HepG2 (cell line): Measurements from ENCODE around the gene FNBP1L. TPM values are rescaled to one million over a fixed set of nuclear protein-coding genes. Genes with fewer than 3 reads are reported as not detected.

Experiments
- ATAC-seq: fragments of 200-7000 bp; cut with Tn5 transposase; 3 replicates; pipeline ENCODE4 v1.9.1; 2020; ENCODE audit warnings: mild to moderate bottlenecking, moderate library complexity
- BruUV-seq: library from RNA; stranded (reverse); fragments of 400-500 nt; replicated peaks from 2 replicates; lab custom pipeline; 2021; lab: Mats Ljungman, UMichigan
- CTCF ChIA-PET: fragments of 300-600 bp; formaldehyde crosslinking; extraction: SDS; loops from one replicate; lab custom pipeline; 2021; ENCODE audit warnings: low total read pairs, inconsistent platforms, low intra/inter-chr PET ratio; lab: Yijun Ruan, JAX
- POLR2A ChIA-PET: fragments of 350-600 bp; sonication (Branson Sonifier 250); formaldehyde crosslinking; loops from one replicate; lab custom pipeline; 2020; ENCODE audit warnings: antibody characterized with exemption, inconsistent platforms; lab: Yijun Ruan, JAX
- DNase-seq: peaks from one replicate; pipeline ENCODE4 v3.0.0-alpha.2; 2015; ENCODE audit warnings: low spot score
- FAIRE-seq: peaks from 3 replicates; lab custom pipeline; 2011; peaks lifted over from hg19 to GRCh38; lab: Jason Lieb, UNC
- H2AFZ ChIP-seq: one replicate; pipeline ENCODE4 v1.6.1; 2011; ENCODE audit warnings: low read length, inconsistent platforms
- H3K27ac ChIP-seq: fragments of 300-600 bp; 3 replicates; pipeline ENCODE4 v1.8.0; 2011; ENCODE audit warnings: mixed run types, mild to moderate bottlenecking, mixed read lengths, low read length, inconsistent platforms; ENCODE audit not compliant: insufficient read depth; ENCODE audit errors: extremely low read length
- H3K27me3 ChIP-seq, 2 experiments: fragments of 200-600 bp in 1 of 2; 2 replicates in 1 of 2; 3 replicates in 1 of 2; pipeline versions ENCODE4 v1.6.0 to v1.8.0; 2011; ENCODE audit warnings: low read length in 2 of 2, mild to moderate bottlenecking in 2 of 2, moderate library complexity in 2 of 2, inconsistent platforms in 1 of 2; ENCODE audit not compliant: insufficient read depth in 2 of 2, control insufficient read depth in 1 of 2
- H3K36me3 ChIP-seq, 2 experiments: fragments of 200-600 bp in 1 of 2; replicated peaks in 1 of 2; 2 replicates in 1 of 2; 3 replicates in 1 of 2; pipeline versions ENCODE4 v1.5.1 to v1.8.0; 2011; ENCODE audit warnings: low read length in 2 of 2, inconsistent platforms in 1 of 2; ENCODE audit not compliant: insufficient read depth in 2 of 2, control insufficient read depth in 1 of 2
- H3K4me1 ChIP-seq: 2 replicates; pipeline ENCODE4 v1.5.1; 2012; ENCODE audit warnings: low read length, inconsistent platforms; ENCODE audit not compliant: insufficient read depth
- H3K4me2 ChIP-seq: 2 replicates; pipeline ENCODE4 v1.6.0; 2011; ENCODE audit warnings: low read depth, low read length, inconsistent platforms
- H3K4me3 ChIP-seq, 3 experiments: fragments of 200-600 bp in 1 of 3; sonication (generic), shearing (Covaris generic) in 1 of 3; replicated peaks in 1 of 3; 2 replicates each; pipeline ENCODE4 v1.5.1; 2011 to 2016; ENCODE audit warnings: low read length in 3 of 3, inconsistent platforms in 2 of 3, low read depth in 2 of 3, mild to moderate bottlenecking in 2 of 3, control low read depth in 1 of 3, mixed read lengths in 1 of 3; ENCODE audit not compliant: insufficient read depth in 1 of 3
- H3K79me2 ChIP-seq: one replicate; pipeline ENCODE4 v1.6.1; 2011; ENCODE audit warnings: low read length, inconsistent platforms; ENCODE audit not compliant: insufficient read depth
- H3K9ac ChIP-seq: 2 replicates; pipeline ENCODE4 v1.6.0; 2011; ENCODE audit warnings: mild to moderate bottlenecking, low read depth, low read length, inconsistent platforms; ENCODE audit not compliant: insufficient read depth
- H3K9me3 ChIP-seq: 2 replicates; pipeline ENCODE4 v1.5.1; 2012; ENCODE audit warnings: mild to moderate bottlenecking, low read length
- H4K20me1 ChIP-seq: 2 replicates; pipeline ENCODE4 v1.6.0; 2011; ENCODE audit warnings: inconsistent platforms, mild to moderate bottlenecking, low read length, moderate library complexity; ENCODE audit not compliant: insufficient read depth
- AGO2 ChIP-seq: fragments of 200-400 bp; formaldehyde crosslinking; optimal IDR thresholded peaks from 2 replicates; pipeline ENCODE3; 2017; ENCODE audit warnings: mild to moderate bottlenecking, low read depth, low read length, moderate library complexity
- EHMT2 ChIP-seq: fragments of 200-600 bp; sonication (generic); IDR thresholded peaks from 2 replicates; pipeline ENCODE4 v1.7.0; 2017; ENCODE audit warnings: antibody characterized with exemption, low read depth, low read length, borderline replicate concordance
- HMGXB4 ChIP-seq, 2 experiments: sonication (generic) in 1 of 2; formaldehyde crosslinking in 1 of 2; IDR thresholded peaks; 2 replicates each; pipeline versions ENCODE4 v1.4.0 to v1.6.1; 2018 to 2020; ENCODE audit warnings: missing genetic modification reagents in 2 of 2, borderline replicate concordance in 1 of 2, low read depth in 1 of 2, mild to moderate bottlenecking in 1 of 2, missing biosample characterization in 1 of 2
- KAT2B ChIP-seq: fragments of 150-350 bp; IDR thresholded peaks from 2 replicates; pipeline ENCODE4 v1.6.1; 2014; ENCODE audit warnings: low read depth, low read length, borderline replicate concordance
- KDM5A ChIP-seq: fragments of 200-600 bp; sonication (generic); IDR thresholded peaks from 2 replicates; pipeline ENCODE4 v1.7.0; 2018; ENCODE audit warnings: antibody characterized with exemption, mild to moderate bottlenecking, low read length, borderline replicate concordance
- MEIS1 ChIP-seq: sonication (generic); formaldehyde crosslinking; IDR thresholded peaks from 2 replicates; pipeline ENCODE4 v1.9.0; 2021; ENCODE audit warnings: mild to moderate bottlenecking, missing genetic modification reagents, moderate library complexity, borderline replicate concordance
- NBN ChIP-seq: fragments of 450-650 bp; conservative IDR thresholded peaks from 2 replicates; pipeline ENCODE4 v1.6.1; 2017
- NFE2L2 ChIP-seq: fragments of 150-350 bp; IDR thresholded peaks from 2 replicates; pipeline ENCODE4 v1.6.1; 2014; ENCODE audit warnings: low read length
- NFIC ChIP-seq: IDR thresholded peaks from 2 replicates; pipeline ENCODE4 v1.6.1; 2012; ENCODE audit warnings: mild to moderate bottlenecking, low read length, inconsistent platforms
- PCBP2 ChIP-seq: fragments of 200-400 bp; formaldehyde crosslinking; optimal IDR thresholded peaks from 2 replicates; pipeline ENCODE3; 2018; ENCODE audit warnings: low read length, low read depth; ENCODE audit not compliant: poor library complexity, severe bottlenecking
- POLR2G ChIP-seq: fragments of 200-400 bp; formaldehyde crosslinking; IDR thresholded peaks from 2 replicates; pipeline ENCODE4 v1.6.1; 2018; ENCODE audit warnings: mild to moderate bottlenecking, low read depth, low read length, moderate library complexity
- RORA ChIP-seq: sonication (generic); formaldehyde crosslinking; IDR thresholded peaks from 2 replicates; pipeline ENCODE4 v1.5.0; 2020; ENCODE audit warnings: mild to moderate bottlenecking, missing genetic modification reagents, moderate library complexity
- SCMH1 ChIP-seq: sonication (generic); formaldehyde crosslinking; IDR thresholded peaks from 2 replicates; pipeline ENCODE4 v1.9.0; 2021; ENCODE audit warnings: missing genetic modification reagents, mild to moderate bottlenecking, borderline replicate concordance
- SIN3B ChIP-seq: fragments of 150-350 bp; IDR thresholded peaks from 2 replicates; pipeline ENCODE4 v1.6.1; 2014; ENCODE audit warnings: low read length
- SUZ12 ChIP-seq: fragments of 150-350 bp; IDR thresholded peaks from 2 replicates; pipeline ENCODE4 v1.6.1; 2014; ENCODE audit warnings: low read depth, low read length
- ZFP36L1 ChIP-seq: sonication (generic); formaldehyde crosslinking; IDR thresholded peaks from 2 replicates; pipeline ENCODE4 v1.8.0; 2022; ENCODE audit warnings: mild to moderate bottlenecking, missing genetic modification reagents, moderate library complexity
- ZNF605 ChIP-seq: sonication (generic); formaldehyde crosslinking; IDR thresholded peaks from 2 replicates; pipeline ENCODE4 v1.8.0; 2022; ENCODE audit warnings: mild to moderate bottlenecking, missing genetic modification reagents
- WGBS: methylation state at CpG from one replicate; pipeline ENCODE4 v1.1.6; 2017; ENCODE audit warnings: low lambda C conversion rate; 5-methylcytosine and 5-hydroxymethylcytosine counted together
- in situ Hi-C: cut with HindIII; loops from 2 replicates; pipeline ENCODE4 v1.10.0; 2017; ENCODE audit warnings: low pct_unique_long_range_greater_than_20kb; ENCODE audit not compliant: extremely low pct_ligation_motif_present
- intact Hi-C: fragments of 100-400 bp; cut with micrococcal nuclease; formaldehyde crosslinking; loops from one replicate; pipeline ENCODE4 v1.10.0; 2022; ENCODE audit not compliant: unreplicated experiment
- polyA plus RNA-seq, 8 experiments: library from polyadenylated mRNA; depleted of rRNA in 3 of 8; stranded (reverse) in 7 of 8; unstranded in 1 of 8; fragments of >200 nt; fragmentation: Illumina TruSeq in 4 of 8; extraction: Trizol in 4 of 8; gene quantifications; 2 replicates each; pipeline versions ENCODE4 v1.2.1 to v1.2.3, GENCODE V29; 2011 to 2016; ENCODE audit warnings: low read depth in 4 of 8, missing spikeins in 1 of 8, mixed read lengths in 1 of 8; ENCODE audit not compliant: insufficient read depth in 1 of 8
- total RNA-seq, 5 experiments: library from RNA; depleted of rRNA; stranded (reverse); fragments of >200 nt; fragmentation: Illumina TruSeq; extraction: Trizol; gene quantifications; 2 replicates each; pipeline ENCODE4 v1.2.3, GENCODE V29; 2016; ENCODE audit warnings: low read depth in 1 of 5

FNBP1L gene
- total and polyA plus RNA-seq, 2 of the 13 experiments (the other 11 are each of a cell fraction or from before 2014, with no cell fraction given): 24.1 to 27.1 TPM

- no peak for ATAC-seq
- POLR2A ChIA-PET: interaction anchor here (0.9 kb wide), 1 partner anchor 15 kb away, joined by 4 read pairs; no protein-coding TSS in a partner anchor
- no peak for DNase-seq
- in situ Hi-C loops: no loop called here
- H3K9me3 ChIP-seq: no peaks in the 10 kb centered on the region
- peaks cover 9% of the 10 kb centered on the region for H3K79me2 ChIP-seq
- TF ChIP-seq KAT2B (peak; percentile 82), SIN3B (no peak)
- CTCF ChIA-PET: no interaction called here
- intact Hi-C loops: no loop called here
- H2AFZ ChIP-seq: no peak overlapping the region
- 0 out of 2 replicates have a peak, but pooled peaks cover 4% of the 10 kb centered on the region for H4K20me1 ChIP-seq
- peaks cover 68% of the 10 kb centered on the region for H3K4me1 ChIP-seq
- WGBS: 95% methylated on average over 3 of the region's 3 CpGs
- no peak overlapping the region for H3K4me3 ChIP-seq
- no peak overlapping the region for H3K27ac ChIP-seq
- H3K36me3 ChIP-seq: peaks cover 15 to 45% of the 10 kb centered on the region in 2 experiments
- no peak overlapping the region for H3K9ac ChIP-seq
- no TSS peak for BruUV-seq
- no peaks in the 10 kb centered on the region for H3K27me3 ChIP-seq
- no peak for FAIRE-seq
- H3K4me2 ChIP-seq: no peak overlapping the region
Measured at GRCh38 chr1:93603106-93603505, 155.2 kb downstream of the FNBP1L start.

GRCh38 chr1:93603601-93604000, 155.7 kb downstream of the FNBP1L start:
- no peaks in the 10 kb centered on the region for H3K9me3 ChIP-seq
- POLR2A ChIA-PET: interaction anchor here (0.9 kb wide), 1 partner anchor 14 kb away, joined by 4 read pairs; no protein-coding TSS in a partner anchor
- peak overlapping the region; percentile 2 for H3K27ac ChIP-seq
- ATAC-seq (no peak), FAIRE-seq (no peak), DNase-seq (no peak)
- TF ChIP-seq ZNF605: no peak
- no peak for TF ChIP-seq MEIS1 (CRISPR knock-in tag)
- TF ChIP-seq NFE2L2: no peak
- TF ChIP-seq ZFP36L1 (CRISPR knock-in tag): no peak
- TF ChIP-seq EHMT2: no peak
- TF ChIP-seq POLR2G: peak; percentile 44
- TF ChIP-seq PCBP2: no peak
- no peak for TF ChIP-seq NFIC
- TF ChIP-seq RORA: no peak
- TF ChIP-seq SUZ12: no peak
- TF ChIP-seq HMGXB4 (CRISPR knock-in tag; IDR thresholded peaks at IDR 0.05; ENCODE audit: borderline replicate concordance in 1 of 2, low read depth in 1 of 2): no peak
- TF ChIP-seq NBN: no peak
- TF ChIP-seq KDM5A: no peak
- TF ChIP-seq SCMH1: no peak
- peak; percentile 22 for TF ChIP-seq AGO2
- H3K9ac ChIP-seq: no peak overlapping the region
- no peak overlapping the region for H3K4me3 ChIP-seq
- H4K20me1 ChIP-seq: 0 out of 2 replicates have a peak, but pooled peaks cover 4% of the 10 kb centered on the region
- no peak overlapping the region for H2AFZ ChIP-seq
- intact Hi-C loops (no loop called here), in situ Hi-C loops (no loop called here)
- H3K79me2 ChIP-seq: peaks cover 6% of the 10 kb centered on the region
- H3K4me1 ChIP-seq: peaks cover 64% of the 10 kb centered on the region
- 99% methylated on average over 4 of the region's 4 CpGs for WGBS
- no peak overlapping the region for H3K4me2 ChIP-seq
- no peaks in the 10 kb centered on the region for H3K27me3 ChIP-seq
- peaks cover 15 to 40% of the 10 kb centered on the region in 2 experiments for H3K36me3 ChIP-seq
- no TSS peak for BruUV-seq
- CTCF ChIA-PET: no interaction called here
